IPS-18c (cell line): ENCODE measurements around the gene TTLL6.

Source experiments
- H3K4me3 ChIP-seq: 2 replicates; pipeline ENCODE4 v1.7.0; 2013; ENCODE audit warnings: low read depth, mild to moderate bottlenecking, low read length, moderate library complexity; ENCODE audit not compliant: insufficient read depth
- H3K9me3 ChIP-seq: one replicate; pipeline ENCODE4 v1.6.1; 2013; ENCODE audit warnings: mild to moderate bottlenecking, low read length, moderate library complexity; ENCODE audit not compliant: control insufficient read depth, insufficient read depth

The TTLL6 gene

DNA sequence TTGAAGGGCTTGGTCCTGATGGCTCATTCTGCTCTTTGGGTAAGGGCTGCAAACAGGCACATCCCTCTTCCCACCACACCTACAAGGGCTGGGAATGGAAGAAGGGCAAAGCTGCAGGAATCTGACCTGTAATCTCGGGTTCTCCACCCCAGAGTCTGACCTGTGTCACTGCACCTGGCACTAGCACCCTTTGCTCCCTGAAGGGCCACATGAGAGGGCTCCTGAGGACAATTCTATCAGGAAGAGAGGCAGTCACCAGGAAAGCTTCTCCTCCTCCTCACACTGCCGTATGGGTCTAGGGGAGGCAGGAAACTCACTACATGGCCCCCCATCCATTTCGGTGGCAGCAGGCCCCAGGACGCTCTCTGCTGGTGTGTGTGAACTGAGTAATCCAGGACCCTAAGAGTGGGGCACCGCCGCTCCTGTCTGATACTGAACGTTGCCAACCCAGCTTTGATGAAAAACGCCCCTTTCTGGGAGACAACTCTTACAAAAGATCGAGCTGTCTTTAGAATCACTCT is 26.4 kb downstream of the TTLL6 start:
- no peaks in the 10 kb centered on the region for H3K9me3 ChIP-seq
- H3K4me3 ChIP-seq: no peak overlapping the region

DNA sequence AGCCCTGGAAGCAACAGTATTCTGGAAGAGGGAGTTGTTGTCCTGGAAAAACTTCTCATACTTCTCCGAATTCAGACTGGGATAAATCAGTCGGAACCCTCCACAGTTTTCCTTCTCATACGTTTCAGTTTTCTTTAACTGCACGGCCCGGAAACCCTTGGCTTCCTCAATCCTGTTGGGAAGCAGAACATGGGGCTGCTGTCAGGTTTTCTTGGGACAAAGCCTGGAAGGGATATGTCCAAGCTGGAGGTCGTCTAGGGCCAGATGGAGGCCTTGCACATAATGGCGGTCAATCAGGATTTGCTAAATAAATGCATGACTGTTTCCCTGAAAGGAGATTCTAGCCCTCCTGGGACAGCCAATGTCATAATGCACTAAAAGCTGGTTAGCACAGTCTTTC is 29.2 kb downstream of the TTLL6 start:
- no peak overlapping the region for H3K4me3 ChIP-seq
- no peaks in the 10 kb centered on the region for H3K9me3 ChIP-seq

DNA sequence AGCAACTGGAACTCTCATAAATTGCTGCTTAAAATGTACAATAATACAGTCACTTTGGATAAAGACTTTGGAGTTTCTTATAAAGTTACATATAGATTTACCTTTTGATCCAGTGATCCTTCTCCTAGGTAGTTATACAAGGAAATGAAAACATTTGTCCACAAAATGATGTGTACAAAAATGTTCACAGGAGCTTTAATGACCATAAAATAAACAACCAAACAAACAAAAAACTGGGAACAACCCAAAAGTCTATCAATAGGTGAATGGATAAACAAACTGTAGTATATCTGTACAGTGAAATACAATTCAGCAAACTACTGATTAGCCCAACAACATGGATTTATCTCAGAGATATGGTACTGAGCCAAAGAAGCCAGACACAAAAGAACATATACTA is 37.6 kb downstream of the TTLL6 start:
- Histone ChIP-seq H3K9me3 (no peaks in the 10 kb centered on the region), H3K4me3 (no peak overlapping the region)

DNA sequence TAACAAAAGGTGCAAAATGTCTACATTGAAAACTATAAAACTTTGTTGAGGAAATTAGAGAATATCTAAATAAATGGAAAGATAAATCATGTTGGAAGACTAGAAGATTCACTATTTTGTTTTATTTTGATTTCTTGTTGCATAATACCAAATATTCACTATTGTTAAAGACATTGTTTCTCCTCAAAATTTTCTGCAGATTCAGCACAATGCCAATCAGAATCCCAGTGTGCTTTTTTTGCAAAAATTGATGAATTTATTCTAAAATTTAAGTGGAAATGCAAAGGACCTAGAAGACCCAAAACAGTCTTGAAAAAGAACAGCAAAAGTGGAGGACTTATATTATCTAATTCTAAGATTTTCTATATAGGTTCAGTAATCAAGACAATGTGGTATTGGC is 40.4 kb downstream of the TTLL6 start:
- Histone ChIP-seq H3K4me3 (no peak overlapping the region), H3K9me3 (no peaks in the 10 kb centered on the region)

DNA sequence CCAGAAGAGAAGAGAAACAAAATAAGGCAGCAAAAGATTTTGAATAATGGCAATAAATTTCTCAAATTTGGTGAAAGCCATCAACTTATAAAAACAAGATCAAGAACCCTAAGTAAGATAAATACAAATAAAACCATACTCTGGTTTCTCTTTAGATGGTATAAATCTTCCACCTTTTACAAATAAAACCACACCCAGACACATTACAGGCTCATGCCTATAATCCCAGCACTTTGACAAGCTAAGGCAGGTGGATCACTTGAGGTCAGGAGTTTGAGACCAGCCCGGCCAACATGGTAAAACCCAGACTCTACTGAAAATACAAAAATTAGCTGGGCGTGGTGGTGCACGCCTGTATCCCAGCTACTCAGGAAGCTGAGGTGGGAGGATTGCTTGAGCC is 43.8 kb downstream of the TTLL6 start:
- Histone ChIP-seq H3K9me3 (no peaks in the 10 kb centered on the region), H3K4me3 (no peak overlapping the region)

DNA sequence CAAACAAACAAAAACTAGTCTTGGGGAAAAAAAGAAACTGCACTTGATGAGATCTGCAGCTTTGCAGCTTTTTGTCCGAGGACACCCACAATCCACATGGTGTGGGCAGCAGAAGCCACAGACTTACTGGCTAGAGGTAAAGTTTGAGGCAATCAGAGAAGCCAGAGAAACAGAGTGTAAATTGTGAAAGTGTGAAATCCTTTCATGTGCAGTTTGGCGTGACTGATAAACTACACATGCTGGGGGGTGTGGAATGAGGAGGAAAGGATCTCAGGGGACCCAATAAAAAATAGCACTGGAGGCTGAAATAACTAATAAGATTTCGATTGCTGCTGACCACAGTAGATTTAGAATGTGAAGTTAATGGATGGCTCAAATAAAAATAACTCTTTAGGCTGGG is 46.1 kb downstream of the TTLL6 start:
- Histone ChIP-seq H3K4me3 (no peak overlapping the region), H3K9me3 (no peaks in the 10 kb centered on the region)

DNA sequence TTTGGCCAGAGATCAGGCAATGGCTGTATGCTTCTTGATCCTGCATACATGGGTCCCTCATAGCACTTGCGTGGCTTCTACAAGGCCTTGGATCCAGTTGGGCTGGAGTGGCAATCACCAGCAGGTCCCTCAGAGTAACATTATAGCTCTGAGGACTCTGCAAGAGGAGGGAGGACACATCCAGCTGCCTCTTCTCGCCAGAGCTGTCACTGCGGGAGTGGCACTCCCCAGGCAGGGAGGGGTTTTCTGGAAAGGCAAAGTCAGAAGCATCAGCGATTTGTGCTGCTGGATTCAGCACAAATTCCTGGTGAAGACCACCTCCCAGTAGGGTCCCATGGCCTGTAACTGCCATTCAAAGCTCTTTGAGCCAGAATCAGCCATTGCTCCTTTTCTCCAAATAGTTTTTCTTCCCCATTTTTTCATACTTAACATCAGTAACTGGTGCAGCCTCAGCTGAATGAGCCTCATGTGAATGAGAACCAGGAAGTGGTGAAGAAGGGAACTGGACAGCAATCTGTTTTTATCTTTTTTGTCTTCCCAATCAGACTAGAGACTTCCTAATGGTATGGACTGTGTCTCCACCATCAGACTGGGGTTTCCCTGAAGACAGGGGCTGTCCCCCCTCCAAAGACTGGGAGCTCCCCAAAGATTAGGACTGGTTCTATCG is 47.9 kb downstream of the TTLL6 start:
- Histone ChIP-seq H3K9me3 (no peaks in the 10 kb centered on the region), H3K4me3 (no peak overlapping the region)

DNA sequence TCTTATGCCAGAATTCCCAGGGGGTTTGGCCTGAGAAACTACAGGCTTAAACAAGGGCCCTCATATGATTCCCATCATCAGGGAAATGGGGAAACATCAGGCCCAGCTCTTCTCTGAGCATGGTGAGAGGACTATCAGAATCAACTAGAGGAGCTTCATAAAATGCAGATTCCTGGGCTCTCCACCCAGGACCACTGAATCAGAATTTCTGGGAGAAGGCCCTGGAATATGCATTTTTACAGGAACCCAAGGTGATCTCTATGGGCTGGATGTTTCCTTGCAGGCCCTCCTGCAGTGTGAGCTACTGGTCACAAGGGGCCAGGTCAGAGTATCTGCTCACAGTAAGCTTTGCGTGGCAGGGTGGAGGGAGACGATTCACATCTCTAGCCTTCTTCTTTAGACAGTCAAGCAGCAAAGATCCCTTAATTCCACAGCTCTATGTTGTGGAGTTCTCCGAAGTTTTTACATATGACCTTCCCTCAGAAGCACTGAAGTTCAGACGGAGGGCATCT is 49.7 kb downstream of the TTLL6 start:
- H3K4me3 ChIP-seq: no peak overlapping the region

DNA sequence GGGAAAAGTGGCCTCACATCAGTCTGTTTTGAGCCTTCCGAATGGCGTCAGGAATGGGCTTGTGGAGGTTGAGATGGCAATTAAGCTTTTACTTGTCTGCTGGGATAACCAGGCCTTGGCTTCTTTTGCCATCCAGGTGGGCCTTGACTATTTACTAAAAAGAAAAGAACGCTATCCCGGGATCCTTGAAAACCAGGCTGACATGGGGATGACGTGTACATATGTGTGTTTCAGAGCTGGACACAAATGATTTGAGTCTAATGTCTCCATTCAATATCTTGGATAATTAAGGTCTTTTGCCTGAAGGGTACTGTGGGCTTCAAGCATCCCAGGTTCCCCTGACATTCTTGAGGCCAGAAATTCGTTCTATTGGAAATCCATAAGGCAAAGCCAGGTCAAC is 55.9 kb downstream of the TTLL6 start:
- Histone ChIP-seq H3K4me3 (no peak overlapping the region), H3K9me3 (no peaks in the 10 kb centered on the region)

More for the DNA sequence above, 49.7 kb downstream of the TTLL6 start:
- no peaks in the 10 kb centered on the region for H3K9me3 ChIP-seq

DNA sequence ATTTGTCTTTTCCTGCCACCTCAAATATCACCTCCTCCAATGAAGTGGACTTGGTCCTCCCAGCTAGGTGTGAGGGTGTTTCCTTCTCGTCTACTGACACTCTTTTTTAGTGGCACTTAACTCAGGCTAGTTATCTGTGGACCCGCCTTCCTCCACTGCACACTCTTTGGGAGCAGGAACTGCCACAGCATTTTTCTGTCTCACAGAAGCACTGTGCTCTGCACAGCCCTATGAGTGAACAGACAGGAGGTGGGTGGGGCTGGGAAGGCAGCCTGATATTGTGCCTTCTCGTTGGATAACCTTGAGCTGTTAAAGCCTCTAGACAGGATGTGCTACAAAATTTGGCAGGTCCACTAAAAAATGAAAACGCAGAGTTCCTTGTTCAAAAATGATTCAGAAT is 56.6 kb downstream of the TTLL6 start:
- Histone ChIP-seq H3K9me3 (no peaks in the 10 kb centered on the region), H3K4me3 (no peak overlapping the region)

DNA sequence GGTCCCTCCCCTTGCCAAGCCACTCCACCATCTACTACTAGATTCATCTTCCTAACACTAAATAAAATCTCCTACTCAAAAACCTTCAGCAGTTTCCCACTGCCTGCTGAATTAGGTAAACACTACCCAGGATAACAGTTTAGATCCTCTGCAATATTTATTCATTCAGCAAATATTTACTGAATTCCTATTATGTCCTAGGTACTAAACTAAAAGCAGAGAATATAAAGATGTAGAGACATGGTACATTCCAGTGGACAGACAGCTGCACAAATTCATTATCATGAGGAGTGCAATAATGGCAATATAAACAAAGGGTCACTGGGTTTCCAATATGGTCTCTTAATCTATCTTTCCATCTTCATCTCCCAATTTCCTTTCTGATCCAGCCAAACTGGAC is 57.7 kb downstream of the TTLL6 start:
- Histone ChIP-seq H3K4me3 (no peak overlapping the region), H3K9me3 (no peaks in the 10 kb centered on the region)

DNA sequence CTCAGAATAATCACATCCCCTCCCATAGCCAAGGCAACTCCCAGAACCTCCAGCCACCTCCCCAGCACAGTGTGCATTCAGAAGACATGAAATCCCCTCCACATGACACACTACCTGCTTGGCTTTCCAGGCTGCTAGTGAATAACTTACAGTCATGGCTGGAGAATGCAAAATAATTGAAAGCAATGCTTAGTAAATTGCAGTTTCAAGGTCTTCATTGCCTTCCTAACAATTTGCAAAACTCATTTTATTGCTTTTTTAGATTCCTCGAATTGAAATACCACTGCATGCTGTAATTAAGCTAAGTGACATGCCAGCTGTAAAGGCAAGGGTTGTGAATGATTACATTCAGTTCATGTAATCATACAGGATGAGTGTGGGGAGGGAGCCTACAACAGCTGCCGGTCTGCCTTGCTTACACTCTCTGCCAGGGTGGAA is 59.5 kb downstream of the TTLL6 start:
- no peak overlapping the region for H3K4me3 ChIP-seq
- H3K9me3 ChIP-seq: no peaks in the 10 kb centered on the region

DNA sequence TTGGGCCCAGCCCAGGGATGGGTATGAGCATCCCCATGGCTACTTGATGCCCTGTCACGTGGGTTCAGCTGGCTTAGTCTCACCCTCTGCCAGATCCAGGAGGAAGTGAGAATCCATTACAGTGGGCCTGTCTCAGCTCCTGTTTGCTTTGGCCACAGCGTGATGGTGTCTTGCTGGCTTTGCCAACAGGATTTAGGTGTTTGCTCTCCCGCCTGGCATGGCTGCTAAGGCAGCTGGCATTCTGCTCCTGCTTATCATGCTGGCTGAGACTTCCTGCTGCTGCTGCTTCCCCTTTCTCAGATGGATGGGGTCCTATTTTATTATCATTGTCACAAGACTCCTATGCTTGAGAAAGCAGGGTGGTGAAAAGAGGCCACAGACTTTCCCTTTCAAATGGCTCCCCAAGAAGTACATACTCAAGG is 60.2 kb downstream of the TTLL6 start:
- no peak overlapping the region for H3K4me3 ChIP-seq

DNA sequence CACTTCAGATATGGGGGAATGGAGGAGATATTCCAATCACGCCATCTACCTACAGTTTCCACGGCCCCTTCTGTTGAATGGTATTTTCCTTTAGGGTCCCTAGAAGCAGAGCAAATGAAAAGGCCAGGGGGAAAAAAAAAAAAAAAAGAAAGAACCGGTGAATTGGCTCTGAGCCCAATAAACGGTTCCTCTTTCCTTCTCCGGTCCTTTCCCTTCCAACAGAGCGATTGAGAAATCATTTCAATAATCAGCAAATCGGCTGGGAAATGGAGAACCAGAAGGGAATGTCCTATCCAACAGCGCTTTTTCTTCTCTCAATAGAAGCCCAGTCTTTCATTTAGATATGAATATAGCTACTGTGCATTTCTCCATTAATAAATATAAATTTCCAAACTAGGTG is 61.7 kb downstream of the TTLL6 start:
- Histone ChIP-seq H3K9me3 (no peaks in the 10 kb centered on the region), H3K4me3 (no peak overlapping the region; the same call in 1 of the 2 replicates)

More for the DNA sequence above, 60.2 kb downstream of the TTLL6 start:
- H3K9me3 ChIP-seq: no peaks in the 10 kb centered on the region

DNA sequence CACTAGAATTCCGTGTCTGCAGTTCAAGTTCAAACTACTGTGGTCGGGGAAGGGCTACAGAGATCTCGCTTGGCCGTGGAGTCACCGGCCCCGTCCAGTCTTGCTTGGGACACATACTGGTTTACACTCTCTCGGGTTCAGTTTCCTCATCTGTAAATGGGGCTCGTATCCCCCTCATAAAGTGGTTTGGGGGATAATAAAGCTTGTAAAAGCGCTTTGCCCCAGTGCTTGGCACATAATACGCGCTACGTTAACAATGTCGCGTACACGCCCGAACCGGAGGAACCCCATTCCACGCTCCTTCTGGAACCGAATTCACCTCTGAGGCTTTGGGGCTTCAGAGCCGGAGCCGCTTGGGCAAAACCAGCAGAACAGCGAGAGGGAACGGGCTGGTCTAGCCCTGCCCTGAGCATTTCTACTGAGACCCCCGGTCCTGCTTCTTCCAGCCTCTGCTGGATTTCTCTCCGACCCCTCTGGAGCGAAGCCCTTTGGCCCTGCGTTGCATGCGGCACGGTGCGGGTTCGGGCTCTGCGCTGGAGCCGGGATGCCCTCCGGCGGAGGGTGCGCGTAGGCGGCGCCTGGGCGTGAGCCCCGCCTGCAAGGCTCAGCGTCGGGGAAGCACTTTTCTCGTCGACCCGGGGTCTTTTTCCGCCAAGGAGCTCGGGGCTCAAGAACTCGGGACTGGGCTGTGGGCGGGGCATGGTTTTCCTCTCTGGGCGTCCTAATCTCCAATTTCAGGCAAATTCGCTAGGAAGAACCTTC is 62.3 kb downstream of the TTLL6 start:
- Histone ChIP-seq H3K9me3 (peaks cover 2% of the 10 kb centered on the region), H3K4me3 (peak overlapping the region; percentile 9; the same call in 1 of the 2 replicates)

DNA sequence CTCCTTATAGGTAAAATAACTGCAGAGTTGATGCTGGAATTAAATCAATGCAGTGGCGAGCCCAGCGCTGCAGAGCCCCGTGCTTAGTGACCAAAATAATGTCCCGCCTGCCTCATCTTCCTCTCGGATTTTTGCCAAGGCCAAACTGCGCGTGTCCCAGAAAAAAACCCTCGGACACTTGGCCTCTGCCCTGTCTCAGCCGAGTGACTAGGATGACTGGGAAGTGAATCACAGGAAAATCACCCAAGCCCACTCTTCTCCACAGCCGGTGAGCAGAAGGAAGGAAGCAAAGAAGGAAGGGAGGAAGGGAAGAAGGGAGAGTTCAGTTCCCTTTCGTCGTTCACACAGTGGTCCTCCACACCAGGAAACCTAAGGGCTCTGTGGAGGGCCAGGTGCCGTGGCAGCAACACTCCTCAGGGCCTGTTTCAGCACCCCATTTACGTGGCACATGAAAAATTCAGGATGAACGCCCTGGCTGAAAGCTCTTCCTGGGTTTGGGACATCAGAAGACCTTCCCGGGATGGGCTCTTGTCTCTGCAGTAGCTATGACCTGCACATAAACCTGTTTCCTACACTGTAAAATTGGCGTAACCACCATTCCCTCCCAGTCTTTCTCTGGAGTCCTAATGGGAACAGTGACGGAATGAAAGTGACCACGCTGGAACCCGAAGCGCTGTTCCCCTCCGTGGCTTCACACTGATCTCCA is 63.1 kb downstream of the TTLL6 start:
- peaks cover 2% of the 10 kb centered on the region for H3K9me3 ChIP-seq
- H3K4me3 ChIP-seq: no peak overlapping the region

DNA sequence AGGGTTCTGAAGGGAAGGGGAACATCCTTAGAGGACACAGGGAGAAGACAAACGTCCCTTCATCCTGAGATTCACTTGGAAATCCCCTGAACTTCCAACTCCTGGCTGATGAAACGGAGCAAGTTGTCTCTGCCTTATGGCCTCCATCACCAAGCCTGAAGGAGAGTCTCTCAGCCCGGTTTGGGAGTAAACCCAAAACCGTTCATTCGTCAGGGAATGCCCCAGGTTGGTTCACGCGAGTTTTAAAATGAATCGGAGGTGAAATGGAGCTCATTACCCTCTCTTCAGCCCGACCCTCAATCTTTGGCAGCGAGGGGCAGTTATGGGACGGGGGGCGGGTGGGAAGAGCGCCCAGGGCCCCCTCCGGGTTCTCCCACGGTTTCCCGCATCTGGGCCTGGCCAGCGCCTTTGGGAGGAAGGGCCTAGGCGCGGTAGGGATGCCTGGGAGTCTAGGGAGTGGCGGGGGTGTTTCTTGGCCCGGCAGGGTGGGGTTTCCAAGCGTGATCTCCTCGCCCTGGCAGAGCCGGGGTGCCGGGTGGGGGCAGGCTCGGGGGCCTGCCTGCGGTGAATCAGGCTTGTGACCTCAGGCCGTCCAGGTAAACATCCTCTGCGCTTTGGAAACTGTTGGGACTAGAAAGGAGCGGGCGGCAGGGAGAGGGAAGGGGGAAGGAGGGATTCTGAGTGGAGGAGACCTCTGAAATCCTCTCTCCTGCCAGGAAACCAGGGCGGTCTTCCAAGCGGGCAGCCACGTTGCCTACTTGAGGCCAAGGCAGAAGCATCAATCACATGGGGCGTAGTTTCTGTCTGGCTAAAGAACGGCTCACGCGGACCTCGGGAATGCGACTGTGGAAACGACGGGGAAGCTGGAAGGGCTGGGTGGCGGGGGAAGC is 64.4 kb downstream of the TTLL6 start:
- Histone ChIP-seq H3K4me3 (no peak overlapping the region), H3K9me3 (peaks cover 2% of the 10 kb centered on the region)
